ENCODE measurements around the gene CCSER1.

- no peak for TF ChIP-seq CTCF (conservative IDR thresholded peaks at IDR 0.05)
- no peak for TF ChIP-seq EZH2 (IDR thresholded peaks at IDR 0.05; ENCODE audit: low read depth)
Observed at GRCh38 chr4:90546114-90546513, 418.9 kb downstream of the CCSER1 start.

Data from PC-9 (cell line).